Measurements from ENCODE around the gene GOLGA8J.
"Not testable (repeated sequence)": the region's sequence is repeated elsewhere in the genome, so short reads cannot be mapped to it uniquely, and the experiment has no call there.

DNA sequence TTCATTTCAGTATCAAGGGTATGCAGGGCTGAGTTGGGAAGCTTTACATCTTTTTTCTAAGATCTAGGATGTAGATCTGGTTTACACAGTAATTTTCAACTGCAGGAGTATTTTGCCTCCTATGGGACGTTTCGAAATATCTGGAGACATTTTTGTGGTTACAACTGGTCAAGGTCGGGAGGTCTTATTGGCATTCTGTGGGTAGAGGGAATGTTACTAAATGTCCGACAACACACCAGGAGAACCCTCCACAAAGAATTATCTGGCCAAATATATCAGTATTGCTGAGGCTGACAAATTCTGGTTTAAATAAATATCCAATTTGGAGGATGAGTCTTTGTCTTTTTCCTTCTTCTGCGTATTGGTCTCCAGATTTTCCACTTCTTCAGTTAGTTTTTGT is 1.9 kb upstream of the GOLGA8J start:
- TF ChIP-seq, protein P1, sequence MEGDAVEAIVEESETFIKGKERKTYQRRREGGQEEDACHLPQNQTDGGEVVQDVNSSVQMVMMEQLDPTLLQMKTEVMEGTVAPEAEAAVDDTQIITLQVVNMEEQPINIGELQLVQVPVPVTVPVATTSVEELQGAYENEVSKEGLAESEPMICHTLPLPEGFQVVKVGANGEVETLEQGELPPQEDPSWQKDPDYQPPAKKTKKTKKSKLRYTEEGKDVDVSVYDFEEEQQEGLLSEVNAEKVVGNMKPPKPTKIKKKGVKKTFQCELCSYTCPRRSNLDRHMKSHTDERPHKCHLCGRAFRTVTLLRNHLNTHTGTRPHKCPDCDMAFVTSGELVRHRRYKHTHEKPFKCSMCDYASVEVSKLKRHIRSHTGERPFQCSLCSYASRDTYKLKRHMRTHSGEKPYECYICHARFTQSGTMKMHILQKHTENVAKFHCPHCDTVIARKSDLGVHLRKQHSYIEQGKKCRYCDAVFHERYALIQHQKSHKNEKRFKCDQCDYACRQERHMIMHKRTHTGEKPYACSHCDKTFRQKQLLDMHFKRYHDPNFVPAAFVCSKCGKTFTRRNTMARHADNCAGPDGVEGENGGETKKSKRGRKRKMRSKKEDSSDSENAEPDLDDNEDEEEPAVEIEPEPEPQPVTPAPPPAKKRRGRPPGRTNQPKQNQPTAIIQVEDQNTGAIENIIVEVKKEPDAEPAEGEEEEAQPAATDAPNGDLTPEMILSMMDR (IDR thresholded peaks at IDR 0.05; ENCODE audit: low read depth, low read length, missing input control) = not testable (repeated sequence)
- TF ChIP-seq, protein P2, sequence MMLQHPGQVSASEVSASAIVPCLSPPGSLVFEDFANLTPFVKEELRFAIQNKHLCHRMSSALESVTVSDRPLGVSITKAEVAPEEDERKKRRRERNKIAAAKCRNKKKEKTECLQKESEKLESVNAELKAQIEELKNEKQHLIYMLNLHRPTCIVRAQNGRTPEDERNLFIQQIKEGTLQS (IDR thresholded peaks at IDR 0.05) = not testable (repeated sequence)
- TF ChIP-seq TAF1 (conservative IDR thresholded peaks at IDR 0.05); JUND (IDR thresholded peaks at IDR 0.05); RAD21 (IDR thresholded peaks at IDR 0.05); RXRA (IDR thresholded peaks at IDR 0.05); GABPA (IDR thresholded peaks at IDR 0.05 in 1 of 2, conservative IDR thresholded peaks at IDR 0.05 in 1 of 2); FOXA2 (IDR thresholded peaks at IDR 0.05): not testable (repeated sequence)
- TF ChIP-seq, protein P3, sequence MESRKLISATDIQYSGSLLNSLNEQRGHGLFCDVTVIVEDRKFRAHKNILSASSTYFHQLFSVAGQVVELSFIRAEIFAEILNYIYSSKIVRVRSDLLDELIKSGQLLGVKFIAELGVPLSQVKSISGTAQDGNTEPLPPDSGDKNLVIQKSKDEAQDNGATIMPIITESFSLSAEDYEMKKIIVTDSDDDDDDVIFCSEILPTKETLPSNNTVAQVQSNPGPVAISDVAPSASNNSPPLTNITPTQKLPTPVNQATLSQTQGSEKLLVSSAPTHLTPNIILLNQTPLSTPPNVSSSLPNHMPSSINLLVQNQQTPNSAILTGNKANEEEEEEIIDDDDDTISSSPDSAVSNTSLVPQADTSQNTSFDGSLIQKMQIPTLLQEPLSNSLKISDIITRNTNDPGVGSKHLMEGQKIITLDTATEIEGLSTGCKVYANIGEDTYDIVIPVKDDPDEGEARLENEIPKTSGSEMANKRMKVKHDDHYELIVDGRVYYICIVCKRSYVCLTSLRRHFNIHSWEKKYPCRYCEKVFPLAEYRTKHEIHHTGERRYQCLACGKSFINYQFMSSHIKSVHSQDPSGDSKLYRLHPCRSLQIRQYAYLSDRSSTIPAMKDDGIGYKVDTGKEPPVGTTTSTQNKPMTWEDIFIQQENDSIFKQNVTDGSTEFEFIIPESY (IDR thresholded peaks at IDR 0.05) = not testable (repeated sequence)

All from liver (tissue), 3 donors.